NCI-H748 (cell line): Measurements from ENCODE around the gene ITPR2.
"Not testable (repeated sequence)": the region's sequence is repeated elsewhere in the genome, so short reads cannot be mapped to it uniquely, and the experiment has no call there.

Source experiments
- DNase-seq: peaks from one replicate; lab custom pipeline; 2025; ENCODE audit not compliant: unreplicated experiment; lab: John Stamatoyannopoulos, UW

ITPR2 gene

DNA sequence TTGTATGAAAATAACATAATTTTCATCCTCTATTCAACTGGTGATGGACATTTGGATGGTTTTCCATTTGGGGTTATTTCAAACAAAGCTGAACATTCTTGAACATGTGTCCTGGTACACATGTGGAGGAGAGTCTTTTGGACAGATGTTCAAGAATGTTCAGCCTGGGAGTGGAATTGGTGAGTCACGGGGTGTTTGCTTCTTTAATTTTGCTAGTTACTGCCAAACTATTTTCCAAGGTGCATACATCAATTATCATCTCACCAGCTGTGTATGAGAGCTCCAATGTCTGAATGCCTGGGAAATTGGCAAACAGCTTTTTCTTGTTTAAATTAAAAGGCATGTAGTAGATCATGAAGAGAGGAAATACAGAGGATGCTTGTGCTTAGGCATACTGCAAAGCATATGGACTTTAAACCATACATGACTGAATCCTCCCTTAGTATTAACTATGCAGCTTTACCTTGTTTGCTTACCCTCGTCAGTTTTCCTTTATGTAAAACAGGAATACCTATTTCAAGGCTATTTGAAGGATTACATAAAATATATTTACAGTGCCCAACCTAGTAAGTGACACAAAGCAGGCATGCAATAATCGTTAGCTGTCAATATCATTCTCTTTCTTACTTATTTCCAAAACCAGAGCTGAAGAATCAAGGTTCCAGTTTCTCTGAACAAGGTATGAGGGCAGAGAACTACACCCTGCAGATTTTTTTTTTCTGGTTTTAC is 152.1 kb downstream of the ITPR2 start:
- DNase-seq, result no peak

DNA sequence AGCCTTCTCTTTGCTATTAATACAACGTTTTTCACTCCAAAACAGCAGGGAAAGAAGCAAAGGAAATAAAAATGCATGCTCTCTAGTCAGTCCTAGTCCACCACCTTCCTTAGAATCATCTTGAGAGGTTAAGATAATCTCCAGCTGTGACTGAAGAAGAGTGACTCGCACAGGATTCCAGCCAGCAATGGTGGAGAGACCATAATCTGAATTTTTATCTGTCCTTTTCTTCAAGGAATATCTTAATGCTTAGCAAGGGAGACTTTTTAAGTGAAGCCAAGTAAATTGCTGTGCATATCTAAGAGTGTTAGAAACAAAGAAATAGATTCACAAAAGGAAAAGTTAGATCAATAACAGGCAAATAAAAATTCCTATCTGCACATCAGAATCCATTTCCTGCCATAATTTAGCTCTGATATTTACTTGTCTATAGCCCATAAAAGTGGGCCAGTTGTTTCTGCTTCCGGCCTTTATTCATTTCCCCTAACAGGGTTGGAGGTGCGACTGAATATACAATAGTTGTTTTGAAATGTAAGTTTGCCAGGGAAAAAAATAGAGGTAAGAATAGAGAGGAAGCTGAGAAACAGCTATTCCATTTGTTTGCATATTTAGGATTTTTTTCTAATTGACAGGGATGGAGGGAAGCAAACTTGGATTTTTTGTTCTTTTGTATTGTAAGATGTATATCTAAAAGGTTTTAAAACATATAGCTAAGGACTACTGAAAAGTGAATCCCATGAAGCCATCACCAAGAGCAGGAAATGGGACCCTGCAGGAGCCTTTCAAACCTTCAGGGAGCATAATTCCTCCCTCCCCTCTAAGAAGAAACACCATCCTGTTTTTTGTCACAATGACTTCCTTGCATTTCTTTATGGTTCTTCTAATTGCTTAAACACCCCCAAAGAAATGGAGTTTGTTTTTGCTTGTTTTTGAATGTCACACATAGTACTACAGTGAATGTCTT is 154.0 kb downstream of the ITPR2 start:
- peak; percentile 2 for DNase-seq

DNA sequence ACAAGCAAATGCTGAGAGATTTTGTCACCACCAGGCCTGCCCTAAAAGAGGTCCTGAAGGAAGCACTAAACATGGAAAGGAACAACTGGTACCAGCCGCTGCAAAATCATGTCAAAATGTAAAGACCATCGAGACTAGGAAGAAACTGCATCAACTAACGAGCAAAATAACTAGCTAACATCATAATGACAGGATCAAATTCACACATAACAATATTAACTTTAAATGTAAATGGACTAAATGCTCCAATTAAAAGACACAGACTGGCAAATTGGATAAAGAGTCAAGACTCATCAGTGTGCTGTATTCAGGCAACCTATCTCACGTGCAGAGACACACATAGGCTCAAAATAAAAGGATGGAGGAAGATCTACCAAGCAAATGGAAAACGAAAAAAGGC is 161.5 kb downstream of the ITPR2 start:
- not testable (repeated sequence) for DNase-seq

DNA sequence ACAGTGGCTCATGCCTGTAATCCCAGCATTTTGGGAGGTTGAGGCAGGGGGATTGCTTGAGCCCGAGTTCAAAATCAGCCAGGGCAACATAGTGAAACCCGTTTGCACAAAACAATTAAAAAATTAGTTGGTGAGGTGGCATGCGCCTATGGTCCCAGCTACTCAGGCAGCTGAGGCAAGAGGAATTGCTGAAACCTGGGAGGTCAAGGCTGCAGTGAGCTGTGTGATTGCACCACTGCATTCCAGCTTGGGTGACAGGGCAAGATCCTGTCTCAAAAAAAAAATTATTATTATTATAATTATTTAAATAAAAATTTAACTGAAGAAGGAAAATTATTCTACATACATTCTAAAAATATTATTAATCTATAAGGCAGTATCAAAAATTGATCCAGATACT is 164.1 kb downstream of the ITPR2 start:
- DNase-seq, result no peak

DNA sequence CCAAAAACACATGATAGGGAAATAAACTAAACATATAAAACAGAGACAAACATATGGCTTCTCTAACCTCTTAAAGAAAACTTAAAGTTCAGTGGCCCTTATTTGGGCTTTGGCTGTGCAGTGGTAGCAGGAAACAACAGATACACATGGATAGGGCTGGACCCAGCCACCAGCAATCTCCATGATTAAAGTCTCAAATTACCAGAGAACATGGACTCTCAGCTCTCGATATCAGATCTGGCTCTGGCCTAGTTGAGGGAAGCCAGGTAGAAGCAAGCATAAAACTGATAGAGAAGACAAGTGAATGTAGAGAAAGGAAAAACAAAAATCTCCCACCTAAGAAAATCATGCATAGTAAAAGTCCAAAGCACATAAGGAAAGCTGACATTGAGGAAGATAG is 164.8 kb downstream of the ITPR2 start:
- DNase-seq, result peak; percentile 46

DNA sequence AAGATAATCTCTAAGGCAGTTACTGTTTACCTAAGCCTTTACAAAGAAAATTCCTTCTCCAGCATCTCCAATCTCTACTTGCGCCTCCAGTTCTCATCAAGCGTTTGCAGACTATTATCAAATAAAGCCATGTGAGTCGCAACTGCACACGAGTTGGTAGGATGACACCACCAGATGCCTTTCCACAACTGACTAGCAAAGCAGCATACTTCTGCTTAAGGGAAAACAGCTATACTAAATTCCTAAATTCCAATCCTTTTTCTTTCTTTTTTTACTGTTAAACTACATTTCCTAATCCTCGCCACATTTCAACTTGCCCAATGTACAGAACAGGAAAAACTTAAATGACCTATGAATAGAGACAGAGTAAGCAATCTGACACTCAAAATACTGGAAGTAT is 166.7 kb downstream of the ITPR2 start:
- no peak for DNase-seq

DNA sequence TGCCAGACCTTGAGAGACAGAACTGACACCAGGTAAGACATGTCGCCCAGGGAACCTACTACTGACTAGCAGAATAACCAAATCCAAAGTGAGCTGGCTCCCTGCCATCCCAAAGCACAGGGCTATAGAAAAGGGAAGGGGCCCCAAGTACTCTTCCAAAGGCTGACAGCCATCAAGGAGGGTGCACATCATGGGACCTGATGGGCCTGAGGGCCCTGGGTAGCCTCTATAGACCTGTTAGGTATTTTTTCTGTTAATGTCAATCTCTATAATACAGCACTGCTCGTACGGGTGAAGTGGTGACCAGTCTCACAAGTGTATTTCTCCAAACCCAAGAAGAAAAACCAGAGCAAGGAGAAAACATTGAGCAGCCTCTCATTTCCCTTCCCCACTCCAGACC is 171.6 kb downstream of the ITPR2 start:
- no peak for DNase-seq

GRCh38 chr12:26659930-26660329 is 173.1 kb downstream of the ITPR2 start:
- DNase-seq, result no peak

DNA sequence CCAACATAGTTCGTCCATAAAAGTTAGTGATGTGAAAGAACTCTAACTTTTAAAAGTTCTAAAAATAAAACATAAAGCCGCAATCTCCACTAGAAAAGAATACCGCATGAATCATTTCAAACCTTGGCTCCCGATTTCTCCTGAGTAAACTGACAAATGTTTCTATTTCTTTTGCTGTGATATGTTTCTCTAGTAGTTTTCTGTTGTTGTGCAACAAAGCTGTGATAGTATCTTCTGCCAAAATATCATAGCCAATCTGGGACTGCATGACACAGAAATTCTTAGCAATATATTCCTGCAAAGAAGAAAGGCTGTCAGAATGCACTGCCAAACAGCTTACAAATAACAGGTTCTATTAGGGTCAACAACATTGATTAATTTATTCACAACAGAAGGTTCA is 174.0 kb downstream of the ITPR2 start:
- no peak for DNase-seq

DNA sequence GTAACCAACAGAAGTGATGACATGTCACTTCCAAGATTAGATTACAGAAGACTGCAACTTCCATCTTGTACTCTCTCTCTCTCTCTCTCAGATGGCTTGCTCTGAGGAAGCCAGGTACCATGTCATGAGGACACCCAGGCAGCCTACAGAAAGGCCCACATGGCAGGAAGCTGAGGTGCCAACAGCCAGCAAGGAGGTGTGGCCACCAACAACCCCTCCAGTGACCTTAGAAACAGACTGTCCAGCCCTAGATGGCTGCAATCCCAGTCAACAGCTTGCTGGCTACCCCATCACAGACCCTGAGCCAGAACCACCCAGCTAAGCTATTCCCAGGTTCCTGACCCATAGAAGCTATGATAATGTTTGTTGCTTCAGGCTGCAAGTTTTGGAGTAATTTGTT is 178.4 kb downstream of the ITPR2 start:
- no peak for DNase-seq

DNA sequence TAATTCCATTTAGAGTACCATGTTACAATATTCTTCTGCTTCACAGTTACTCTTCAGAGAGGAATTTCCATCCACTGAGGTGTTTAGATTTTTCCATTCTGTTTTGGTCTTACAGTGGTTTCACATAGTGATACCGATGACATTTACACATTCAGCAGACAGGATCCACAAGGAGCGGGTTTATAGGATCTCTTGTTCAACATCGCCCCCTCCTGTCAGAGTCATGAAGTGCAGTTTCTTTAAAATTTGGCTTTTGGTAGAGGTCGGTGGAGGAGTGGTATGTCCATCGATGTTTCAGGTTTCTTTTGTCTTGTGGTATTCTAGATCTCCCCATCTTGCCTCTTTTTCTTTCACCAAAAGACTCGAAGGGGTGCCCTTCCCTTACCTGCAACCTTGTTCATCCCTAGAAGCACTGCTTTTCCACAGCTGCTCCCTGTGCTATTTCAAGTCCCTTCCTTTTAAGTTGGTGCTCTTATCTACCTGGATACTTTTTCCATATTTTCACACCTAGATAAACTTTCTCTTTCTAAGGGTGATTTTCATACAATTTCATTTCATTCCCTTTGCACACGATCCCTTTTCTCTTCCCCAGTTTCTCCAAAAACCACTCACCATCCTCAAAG is 181.3 kb downstream of the ITPR2 start:
- peak; percentile 56 for DNase-seq

DNA sequence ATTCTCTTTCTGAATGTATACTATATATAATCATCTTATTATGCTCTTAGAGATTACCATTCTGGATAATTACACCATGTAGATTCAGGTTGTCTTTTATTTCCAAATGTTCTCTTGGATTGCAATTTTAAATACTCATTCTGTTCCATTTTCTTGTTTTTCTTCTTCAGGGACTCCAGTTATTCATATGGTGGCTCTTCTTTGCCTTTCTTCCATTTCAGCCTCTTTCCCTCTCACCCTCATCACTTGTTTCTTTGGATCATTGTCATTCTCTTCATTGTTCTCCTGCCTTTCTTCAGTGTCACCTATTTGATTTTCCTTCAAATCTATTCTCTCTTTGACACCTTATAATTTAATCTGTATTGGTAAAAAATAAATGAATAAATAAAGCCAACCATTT is 182.0 kb downstream of the ITPR2 start:
- no peak for DNase-seq

GRCh38 chr12:26648999-26649398 is 184.0 kb downstream of the ITPR2 start:
- DNase-seq, result no peak

DNA sequence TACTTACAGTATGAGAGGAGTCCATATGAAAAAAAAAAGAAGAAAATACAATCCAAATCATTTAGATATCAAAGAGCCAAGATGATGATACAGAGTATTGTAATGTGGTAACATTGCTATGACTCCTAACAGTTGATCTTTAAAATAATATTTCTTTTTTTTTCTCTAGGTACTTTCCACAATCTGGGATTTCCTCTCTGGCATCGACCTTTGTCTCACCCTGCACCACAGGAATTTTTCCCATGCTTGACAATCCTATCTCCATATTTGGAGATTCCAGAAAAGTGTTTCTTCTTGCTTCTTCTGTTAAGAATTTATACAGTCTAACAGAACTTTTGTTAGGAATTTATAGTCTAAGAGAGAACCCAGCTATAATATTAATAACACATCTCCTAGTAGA is 184.4 kb downstream of the ITPR2 start:
- no peak for DNase-seq

DNA sequence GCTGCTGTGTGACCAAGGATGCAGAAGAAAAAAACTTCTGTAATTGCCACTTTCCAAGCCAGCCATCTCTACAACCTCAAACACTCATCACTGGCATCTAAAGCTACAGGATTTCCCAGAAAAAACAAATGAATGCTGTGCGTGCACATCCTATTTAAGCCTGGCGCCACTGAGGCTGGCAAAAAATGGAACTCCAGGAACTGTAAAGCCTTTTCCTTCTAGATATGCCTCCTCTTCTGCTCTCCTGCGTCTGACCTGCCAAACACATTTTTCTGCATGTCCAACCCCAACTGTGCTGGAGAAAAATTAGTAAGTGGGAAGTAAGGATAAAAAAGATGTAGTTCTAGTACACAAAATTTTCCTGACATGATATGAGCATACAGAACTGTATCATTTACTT is 184.9 kb downstream of the ITPR2 start:
- DNase-seq, result no peak

- no peak for DNase-seq
These were observed 185.9 kb downstream of the ITPR2 start for GRCh38 chr12:26647088-26647487.

DNA sequence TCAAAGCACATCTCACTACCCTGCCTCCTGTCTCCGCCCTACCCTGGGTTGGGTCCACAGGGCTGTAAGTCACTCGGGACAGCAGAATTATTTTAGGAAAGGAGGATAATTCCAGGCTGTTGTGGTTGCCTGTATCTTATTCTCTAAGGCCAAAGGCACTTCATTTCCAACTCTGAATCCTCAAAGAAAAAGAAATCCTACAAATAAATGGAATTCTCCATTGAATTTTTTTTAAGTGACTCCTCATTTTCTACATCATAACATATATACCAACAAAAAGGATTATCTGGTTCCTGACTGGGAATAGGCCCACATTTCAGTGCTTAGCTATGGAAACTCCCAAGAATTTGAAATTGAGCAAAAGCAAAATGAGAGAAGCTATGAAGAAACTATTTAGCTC is 186.4 kb downstream of the ITPR2 start:
- no peak for DNase-seq

DNA sequence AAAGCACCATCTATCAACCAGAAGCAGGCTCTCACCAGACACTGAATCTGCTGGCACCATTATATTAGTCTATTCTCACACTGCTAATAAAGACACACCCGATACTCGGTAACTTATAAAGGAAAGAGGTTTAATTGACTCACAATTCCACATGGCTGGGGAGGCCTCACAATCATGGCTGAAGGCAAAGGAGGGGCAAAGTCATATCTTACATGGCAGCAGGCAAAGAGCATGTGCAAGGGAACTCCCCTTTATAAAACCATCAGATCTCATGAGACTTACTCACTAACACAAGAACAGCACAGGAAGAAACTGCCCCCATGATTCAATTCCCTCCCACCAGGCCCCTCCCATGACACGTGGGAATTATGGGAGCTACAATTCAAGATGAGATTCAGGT is 188.6 kb downstream of the ITPR2 start:
- peak; percentile 1 for DNase-seq

- DNase-seq, result no peak
These were observed 189.3 kb downstream of the ITPR2 start for GRCh38 chr12:26643532-26644315.

GRCh38 chr12:26642361-26642760 is 190.6 kb downstream of the ITPR2 start:
- DNase-seq, result no peak

DNA sequence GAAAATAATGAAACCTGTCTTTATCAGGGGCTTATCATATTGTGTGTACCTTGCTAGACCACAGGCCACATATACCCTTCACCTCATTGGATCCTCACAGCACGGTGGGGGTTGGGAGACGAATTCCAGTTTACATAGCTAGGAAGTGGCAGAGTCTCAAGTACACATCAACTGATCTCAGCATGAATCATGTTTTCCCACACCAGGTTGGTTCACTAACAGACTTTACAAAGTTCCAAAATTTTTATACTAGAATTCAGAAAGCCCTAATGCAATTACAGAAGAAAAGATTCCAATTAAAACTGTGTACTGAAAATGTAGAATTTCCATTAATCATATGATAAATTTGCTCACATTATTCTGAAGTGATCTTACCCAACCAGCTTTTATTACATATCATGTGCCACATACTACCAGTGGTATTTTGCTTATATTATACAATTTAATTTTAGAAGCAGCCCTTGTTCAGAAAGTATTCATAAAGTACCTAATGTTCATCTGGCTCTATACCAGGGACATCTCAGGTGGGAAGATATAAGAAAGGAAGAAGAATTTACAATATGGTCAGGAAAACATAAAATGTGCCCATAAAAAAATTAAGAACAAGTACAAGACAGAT is 196.2 kb downstream of the ITPR2 start:
- DNase-seq, result no peak
